Left lung (tissue), 10 donors: Measurements from ENCODE around the gene PFKP. TPM values are rescaled to one million over a fixed set of nuclear protein-coding genes. Genes with fewer than 3 reads are reported as not detected.

ENCODE experiments used
- ATAC-seq: fragments of 200-7000 bp; cut with Tn5 transposase; one replicate; pipeline ENCODE4 v1.9.1; 2020; ENCODE audit warnings: moderate library complexity
- DNase-seq, 4 donors: peaks; one replicate each; pipeline ENCODE4 v3.0.0-alpha.2; 2013 to 2020
- H3K27ac ChIP-seq, 2 donors: fragments of 200-600 bp; sonication (generic) in 1 of 2; one replicate each; pipeline versions ENCODE4 v1.5.0 to v1.8.0; 2020 to 2021
- H3K27me3 ChIP-seq, 2 donors: fragments of 200-600 bp; sonication (generic) in 1 of 2; one replicate each; pipeline versions ENCODE4 v1.5.0 to v1.8.0; 2020 to 2021
- H3K36me3 ChIP-seq, 2 donors: fragments of 200-600 bp; sonication (generic) in 1 of 2; one replicate each; pipeline versions ENCODE4 v1.5.0 to v1.8.0; 2020 to 2021
- H3K4me1 ChIP-seq, 2 donors: fragments of 200-600 bp; one replicate each; pipeline ENCODE4 v1.8.0; 2021
- H3K4me3 ChIP-seq, 2 donors: fragments of 200-600 bp; sonication (generic) in 1 of 2; one replicate each; pipeline versions ENCODE4 v1.5.0 to v1.8.0; 2020 to 2021; ENCODE audit warnings: mild to moderate bottlenecking in 1 of 2
- H3K9me3 ChIP-seq, 2 donors: fragments of 200-600 bp; sonication (generic) in 1 of 2; one replicate each; pipeline versions ENCODE4 v1.5.0 to v1.8.0; 2020 to 2021
- CTCF ChIP-seq, 2 donors: fragments of 200-600 bp; sonication (generic) in 1 of 2; IDR thresholded peaks; one replicate each; pipeline versions ENCODE4 v1.5.0 to v1.8.0; 2021; ENCODE audit warnings: antibody characterized with exemption in 2 of 2
- intact Hi-C, 2 donors: fragments of 100-400 bp; cut with DNase I; formaldehyde crosslinking; loops; one replicate each; pipeline versions ENCODE4 v1.11.2 to v1.14.2; 2022
- polyA plus RNA-seq, 6 donors: library from polyadenylated mRNA; unstranded; fragments of 120-200 nt; gene quantifications; one replicate each; pipeline ENCODE4 v1.2.1, GENCODE V29; 2013; ENCODE audit not compliant: insufficient read length in 6 of 6
- total RNA-seq, 2 donors: library from RNA; stranded (reverse); fragmentation: NEBNext Ultra II Directional; extraction: Animal tissue kit (Norgen Biotek cat#: 25700); gene quantifications; one replicate each; pipeline ENCODE4 v1.2.1, GENCODE V29; 2021
- donor health status: DM: no; HTN: yes; CAD: no.
- donor health status: DM: no; HTN: no; CAD: no.

The PFKP gene
- total and polyA plus RNA-seq, 8 donors = 7.4 to 70.0 (median 11.2) TPM

DNA sequence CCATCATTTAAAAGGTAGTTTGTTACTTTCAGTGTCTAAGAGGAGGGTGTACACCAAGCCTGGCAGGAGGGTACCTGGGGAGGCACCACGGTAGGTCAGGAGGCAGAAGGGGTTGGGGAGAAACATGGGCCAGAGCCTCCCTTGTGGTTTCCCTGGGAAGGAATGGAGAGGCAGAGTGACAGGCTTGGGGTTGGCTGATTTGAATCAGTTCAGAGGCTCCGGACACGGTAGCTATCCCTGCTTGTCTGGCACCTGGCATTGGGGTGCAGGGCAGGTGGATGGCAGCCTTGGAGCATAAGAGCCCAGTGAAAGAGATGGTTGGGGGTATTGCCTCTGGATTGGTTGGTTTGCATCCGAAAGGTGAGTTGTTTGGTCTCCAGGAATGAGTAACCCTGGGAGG lies 30.2 kb upstream of the PFKP start:
- H3K4me3 ChIP-seq = no peak overlapping the region
- no peaks in the 10 kb centered on the region for H3K36me3 ChIP-seq
- intact Hi-C loops = loop anchor here in 1 of 2 donors (10.0 kb wide), 1 partner anchor 112 kb away; no protein-coding TSS in a partner anchor
- no peak for DNase-seq
- no peak overlapping the region for H3K27ac ChIP-seq
- no peak for ATAC-seq
- no peaks in the 10 kb centered on the region for H3K9me3 ChIP-seq
- TF ChIP-seq CTCF (IDR thresholded peaks at IDR 0.05) = no peak
- H3K4me1 ChIP-seq = peaks cover 0 to 4% of the 10 kb centered on the region in 2 donors
- no peaks in the 10 kb centered on the region for H3K27me3 ChIP-seq

GRCh38 chr10:3040069-3040468 lies 27.3 kb upstream of the PFKP start:
- TF ChIP-seq CTCF (IDR thresholded peaks at IDR 0.05) = no peak
- no peak overlapping the region for H3K4me3 ChIP-seq
- H3K27me3 ChIP-seq = no peaks in the 10 kb centered on the region
- no peaks in the 10 kb centered on the region for H3K36me3 ChIP-seq
- DNase-seq (no peak), ATAC-seq (no peak)
- no peak overlapping the region for H3K27ac ChIP-seq
- intact Hi-C loops = no loop called here
- H3K4me1 ChIP-seq = no peaks in the 10 kb centered on the region
- no peaks in the 10 kb centered on the region for H3K9me3 ChIP-seq

- DNase-seq = no peak
Measured at GRCh38 chr10:3042589-3042988, 24.8 kb upstream of the PFKP start.

GRCh38 chr10:3043512-3044368 lies 23.6 kb upstream of the PFKP start:
- Histone ChIP-seq H3K27ac (no peak overlapping the region), H3K4me1 (peaks cover 6 to 7% of the 10 kb centered on the region in 2 donors), H3K9me3 (no peaks in the 10 kb centered on the region), H3K27me3 (no peaks in the 10 kb centered on the region), H3K4me3 (no peak overlapping the region), H3K36me3 (no peaks in the 10 kb centered on the region)
- DNase-seq (peak in 2 of 4 donors; percentile 49 to 74), ATAC-seq (peak; percentile 74)
- TF ChIP-seq CTCF (IDR thresholded peaks at IDR 0.05) = peak; percentile 52 to 58
- intact Hi-C loops = no loop called here

More at GRCh38 chr10:3042589-3042988, 24.8 kb upstream of the PFKP start:
- H3K4me3 ChIP-seq = no peak overlapping the region
- no peak overlapping the region for H3K27ac ChIP-seq
- TF ChIP-seq CTCF (IDR thresholded peaks at IDR 0.05) = no peak
- H3K9me3 ChIP-seq = no peaks in the 10 kb centered on the region
- no peaks in the 10 kb centered on the region for H3K36me3 ChIP-seq
- intact Hi-C loops = no loop called here
- no peak for ATAC-seq
- no peaks in the 10 kb centered on the region for H3K27me3 ChIP-seq
- H3K4me1 ChIP-seq = peaks cover 6 to 7% of the 10 kb centered on the region in 2 donors

DNA sequence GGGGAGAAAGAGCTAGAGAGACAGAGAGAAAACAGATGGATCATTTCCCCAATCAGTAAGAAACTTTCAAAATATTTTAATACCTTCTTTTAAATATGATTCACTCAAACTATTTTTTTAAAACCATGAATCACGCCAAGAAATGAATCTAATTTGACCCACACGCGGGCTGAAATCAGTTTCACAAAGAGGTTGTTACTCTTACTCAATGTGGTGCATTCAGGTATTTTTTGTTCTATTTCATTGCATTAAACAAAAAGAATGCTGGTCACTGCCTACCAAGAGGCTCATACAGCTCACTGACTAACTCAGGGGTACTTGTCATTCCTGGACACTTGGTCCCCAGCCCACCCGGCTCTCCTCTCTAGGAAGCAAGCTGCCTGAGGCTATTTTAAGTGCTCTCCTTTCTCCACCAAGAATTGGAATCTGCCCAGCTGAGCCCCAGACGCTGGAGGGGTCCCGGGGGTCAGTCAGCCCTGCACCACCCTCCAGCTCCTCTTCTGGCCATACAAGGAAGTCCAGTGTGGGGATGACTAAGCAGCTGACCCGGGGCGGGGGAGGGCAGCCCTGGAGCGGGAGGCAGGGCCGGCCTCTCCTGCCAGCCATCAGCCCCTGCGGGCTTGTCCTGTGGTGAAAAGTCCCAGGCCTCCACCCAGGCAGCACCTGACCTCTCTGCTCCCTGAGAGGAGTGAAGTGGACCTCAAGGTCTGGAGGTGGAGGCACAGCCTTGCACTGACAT lies 21.7 kb upstream of the PFKP start:
- Histone ChIP-seq H3K27me3 (no peaks in the 10 kb centered on the region), H3K27ac (peak overlapping the region; percentile 71 to 72), H3K4me3 (no peak overlapping the region), H3K4me1 (peaks cover 6 to 7% of the 10 kb centered on the region in 2 donors), H3K36me3 (no peaks in the 10 kb centered on the region), H3K9me3 (no peaks in the 10 kb centered on the region)
- DNase-seq (peak in 2 of 4 donors; percentile 83 to 89), ATAC-seq (peak; percentile 92)
- TF ChIP-seq CTCF (IDR thresholded peaks at IDR 0.05) = no peak
- intact Hi-C loops = no loop called here
